Activated CD8-positive, alpha-beta T cell treated with anti-CD3 and anti-CD28 coated beads, Interleukin-2, amount 10 ng/mL, durations not matched to agents 7 days and 5 days (primary cell): ENCODE results near the gene MARF1. TPM values are rescaled to one million over a fixed set of nuclear protein-coding genes. Genes with fewer than 3 reads are reported as not detected.

Source experiments
- ATAC-seq: fragments of 150-1000 bp; cut with Tn5 transposase; one replicate; pipeline ENCODE4 v1.10.0; 2021; ENCODE audit warnings: moderate library complexity
- CTCF ChIA-PET: fragments of 350-600 bp; sonication (Branson Sonifier 250); formaldehyde crosslinking; loops from one replicate; lab custom pipeline; 2021; ENCODE audit warnings: antibody characterized with exemption; lab: Charles Lee
- POLR2A ChIA-PET: fragments of 350-600 bp; sonication (Branson Sonifier 250); formaldehyde crosslinking; loops from one replicate; lab custom pipeline; 2021; ENCODE audit warnings: antibody characterized with exemption; lab: Charles Lee
- DNase-seq: peaks from one replicate; pipeline ENCODE4 v3.0.0-alpha.2; 2020
- H3K27ac Mint-ChIP-seq: one replicate; pipeline ENCODE4 v1.8.0; 2021; ENCODE audit warnings: mild to moderate bottlenecking, mixed read lengths
- H3K27me3 Mint-ChIP-seq: one replicate; pipeline ENCODE4 v1.8.0; 2021; ENCODE audit warnings: low read depth, mixed read lengths
- H3K36me3 Mint-ChIP-seq: one replicate; pipeline ENCODE4 v1.8.0; 2021; ENCODE audit warnings: low read depth, mixed read lengths
- H3K4me1 Mint-ChIP-seq: one replicate; pipeline ENCODE4 v1.8.0; 2021; ENCODE audit warnings: low read depth, mixed read lengths
- H3K4me3 Mint-ChIP-seq: one replicate; pipeline ENCODE4 v1.8.0; 2021; ENCODE audit warnings: mild to moderate bottlenecking, mixed read lengths
- H3K9me3 Mint-ChIP-seq: one replicate; pipeline ENCODE4 v1.8.0; 2022; ENCODE audit warnings: mixed read lengths; ENCODE audit not compliant: insufficient read depth
- total RNA-seq, 2 experiments: library from RNA; stranded (reverse); gene quantifications; one replicate each; pipeline ENCODE4 v1.2.3, GENCODE V29; 2021

MARF1 gene
- total RNA-seq, 2 experiments from 2014 or later, result 62.7 to 64.5 TPM

GRCh38 chr16:15621456-15621855 is 21.5 kb downstream of the MARF1 start:
- Mint-ChIP-seq H3K4me1 (no peaks in the 10 kb centered on the region), H3K9me3 (no peaks in the 10 kb centered on the region), H3K36me3 (peaks cover 54% of the 10 kb centered on the region), H3K27me3 (no peaks in the 10 kb centered on the region), H3K4me3 (no peak overlapping the region), H3K27ac (no peak overlapping the region)
- ChIA-PET POLR2A (no interaction called here), CTCF (interaction anchor here (1.0 to 2.0 kb wide), 3 partner anchors 15 to 25 kb away, joined by 3 to 7 read pairs (median 5); partner anchors contain the start of gene MARF1)
- ATAC-seq, result no peak
- DNase-seq, result no peak

GRCh38 chr16:15620611-15621195 is 22.3 kb downstream of the MARF1 start:
- CTCF ChIA-PET, result interaction anchor here (1.0 kb wide), 1 partner anchor 22 kb away, joined by 7 read pairs; the partner anchor contains the start of gene MARF1
- Mint-ChIP-seq H3K36me3 (peaks cover 59% of the 10 kb centered on the region), H3K27ac (no peak overlapping the region), H3K4me1 (no peaks in the 10 kb centered on the region), H3K9me3 (no peaks in the 10 kb centered on the region), H3K27me3 (no peaks in the 10 kb centered on the region), H3K4me3 (no peak overlapping the region)
- ATAC-seq (no peak), DNase-seq (no peak)
- POLR2A ChIA-PET, result interaction anchor here (0.6 kb wide), 1 partner anchor 25 kb away, joined by 3 read pairs; no protein-coding TSS in a partner anchor

GRCh38 chr16:15618392-15618791 is 24.6 kb downstream of the MARF1 start:
- peaks cover 52% of the 10 kb centered on the region for H3K36me3 Mint-ChIP-seq
- no peak for ATAC-seq
- no peak for DNase-seq
- no peaks in the 10 kb centered on the region for H3K9me3 Mint-ChIP-seq
- peak overlapping the region; percentile 10 for H3K27ac Mint-ChIP-seq
- ChIA-PET CTCF (no interaction called here), POLR2A (no interaction called here)
- H3K27me3 Mint-ChIP-seq, result no peaks in the 10 kb centered on the region
- H3K4me1 Mint-ChIP-seq, result no peaks in the 10 kb centered on the region
- no peak overlapping the region for H3K4me3 Mint-ChIP-seq

- Mint-ChIP-seq H3K27ac (no peak overlapping the region), H3K36me3 (peaks cover 54% of the 10 kb centered on the region), H3K27me3 (no peaks in the 10 kb centered on the region), H3K4me1 (no peaks in the 10 kb centered on the region), H3K9me3 (no peaks in the 10 kb centered on the region), H3K4me3 (no peak overlapping the region)
- no peak for ATAC-seq
- POLR2A ChIA-PET, result no interaction called here
- DNase-seq, result no peak
- CTCF ChIA-PET, result no interaction called here
Observed at GRCh38 chr16:15617901-15618300, 25.1 kb downstream of the MARF1 start.

GRCh38 chr16:15616475-15617165 is 26.3 kb downstream of the MARF1 start:
- Mint-ChIP-seq H3K27me3 (no peaks in the 10 kb centered on the region), H3K27ac (no peak overlapping the region), H3K4me3 (no peak overlapping the region), H3K4me1 (no peaks in the 10 kb centered on the region), H3K36me3 (peaks cover 55% of the 10 kb centered on the region), H3K9me3 (no peaks in the 10 kb centered on the region)
- CTCF ChIA-PET, result no interaction called here
- ATAC-seq (no peak), DNase-seq (no peak)
- POLR2A ChIA-PET, result no interaction called here

- H3K4me1 Mint-ChIP-seq, result no peaks in the 10 kb centered on the region
- no peaks in the 10 kb centered on the region for H3K9me3 Mint-ChIP-seq
- POLR2A ChIA-PET, result no interaction called here
- no peak for DNase-seq
- no peak overlapping the region for H3K4me3 Mint-ChIP-seq
- ATAC-seq, result no peak
- no peak overlapping the region for H3K27ac Mint-ChIP-seq
- no peaks in the 10 kb centered on the region for H3K27me3 Mint-ChIP-seq
- CTCF ChIA-PET, result no interaction called here
- H3K36me3 Mint-ChIP-seq, result peaks cover 53% of the 10 kb centered on the region
Observed at GRCh38 chr16:15616012-15616411, 26.9 kb downstream of the MARF1 start.

- CTCF ChIA-PET, result interaction anchor here (0.7 kb wide), 1 partner anchor 106 kb away, joined by 3 read pairs; no protein-coding TSS in a partner anchor
- DNase-seq (no peak), ATAC-seq (no peak)
- Mint-ChIP-seq H3K27me3 (no peaks in the 10 kb centered on the region), H3K4me3 (no peak overlapping the region), H3K36me3 (peaks cover 61% of the 10 kb centered on the region), H3K9me3 (no peaks in the 10 kb centered on the region), H3K27ac (no peak overlapping the region), H3K4me1 (no peaks in the 10 kb centered on the region)
- POLR2A ChIA-PET, result no interaction called here
Observed at GRCh38 chr16:15613676-15614075, 29.3 kb downstream of the MARF1 start.

GRCh38 chr16:15611610-15612009 is 31.3 kb downstream of the MARF1 start:
- H3K9me3 Mint-ChIP-seq, result no peaks in the 10 kb centered on the region
- ChIA-PET CTCF (no interaction called here), POLR2A (no interaction called here)
- H3K4me3 Mint-ChIP-seq, result no peak overlapping the region
- ATAC-seq, result no peak
- H3K27me3 Mint-ChIP-seq, result no peaks in the 10 kb centered on the region
- H3K4me1 Mint-ChIP-seq, result no peaks in the 10 kb centered on the region
- peaks cover 59% of the 10 kb centered on the region for H3K36me3 Mint-ChIP-seq
- H3K27ac Mint-ChIP-seq, result no peak overlapping the region
- no peak for DNase-seq

GRCh38 chr16:15610369-15610871 is 32.5 kb downstream of the MARF1 start:
- no peak overlapping the region for H3K4me3 Mint-ChIP-seq
- H3K27me3 Mint-ChIP-seq, result no peaks in the 10 kb centered on the region
- ATAC-seq, result no peak
- no peaks in the 10 kb centered on the region for H3K9me3 Mint-ChIP-seq
- ChIA-PET POLR2A (no interaction called here), CTCF (interaction anchor here (1.0 to 1.9 kb wide), 3 partner anchors 9 to 32 kb away, joined by 3 to 6 read pairs (median 4); partner anchors contain the start of gene MARF1)
- peaks cover 58% of the 10 kb centered on the region for H3K36me3 Mint-ChIP-seq
- no peak overlapping the region for H3K27ac Mint-ChIP-seq
- peaks cover 2% of the 10 kb centered on the region for H3K4me1 Mint-ChIP-seq
- DNase-seq, result no peak

- peaks cover 2% of the 10 kb centered on the region for H3K4me1 Mint-ChIP-seq
- no peak overlapping the region for H3K27ac Mint-ChIP-seq
- H3K36me3 Mint-ChIP-seq, result peaks cover 54% of the 10 kb centered on the region
- no peak overlapping the region for H3K4me3 Mint-ChIP-seq
- no peak for DNase-seq
- H3K27me3 Mint-ChIP-seq, result no peaks in the 10 kb centered on the region
- H3K9me3 Mint-ChIP-seq, result no peaks in the 10 kb centered on the region
- no peak for ATAC-seq
- ChIA-PET CTCF (interaction anchor here (1.9 kb wide), 1 partner anchor 34 kb away, joined by 6 read pairs; the partner anchor contains the start of gene MARF1), POLR2A (no interaction called here)
Observed at GRCh38 chr16:15609286-15609649, 33.7 kb downstream of the MARF1 start.

- Mint-ChIP-seq H3K27me3 (no peaks in the 10 kb centered on the region), H3K4me1 (peaks cover 2% of the 10 kb centered on the region), H3K4me3 (no peak overlapping the region), H3K9me3 (no peaks in the 10 kb centered on the region), H3K27ac (no peak overlapping the region), H3K36me3 (peaks cover 58% of the 10 kb centered on the region)
- no peak for DNase-seq
- ATAC-seq, result no peak
- CTCF ChIA-PET, result interaction anchor here (1.9 kb wide), 1 partner anchor 34 kb away, joined by 6 read pairs; the partner anchor contains the start of gene MARF1
- POLR2A ChIA-PET, result no interaction called here
Observed at GRCh38 chr16:15608398-15609285, 34.3 kb downstream of the MARF1 start.
